Lower lobe of right lung (tissue), 2 donors: Measurements from ENCODE around the gene WBP2. TPM values are rescaled to one million over a fixed set of nuclear protein-coding genes. Genes with fewer than 3 reads are reported as not detected.

Experiments used
- ATAC-seq, 2 donors: fragments of 200-7000 bp; cut with Tn5 transposase; one replicate each; pipeline ENCODE4 v1.9.1; 2020 to 2022; ENCODE audit warnings: mild to moderate bottlenecking in 2 of 2, moderate library complexity in 2 of 2
- DNase-seq: peaks from one replicate; pipeline ENCODE4 v3.0.0-alpha.2; 2020
- H3K27ac ChIP-seq: fragments of 200-600 bp; one replicate; pipeline ENCODE4 v1.8.0; 2022
- H3K27me3 ChIP-seq: fragments of 200-600 bp; one replicate; pipeline ENCODE4 v1.8.0; 2022; ENCODE audit warnings: low read depth
- H3K36me3 ChIP-seq: fragments of 200-600 bp; one replicate; pipeline ENCODE4 v1.8.0; 2022; ENCODE audit warnings: mild to moderate bottlenecking
- H3K4me1 ChIP-seq: fragments of 200-600 bp; one replicate; pipeline ENCODE4 v1.8.0; 2022
- H3K4me3 ChIP-seq: fragments of 200-600 bp; one replicate; pipeline ENCODE4 v1.8.0; 2022; ENCODE audit warnings: mild to moderate bottlenecking
- H3K9me3 ChIP-seq: fragments of 200-600 bp; one replicate; pipeline ENCODE4 v1.8.0; 2022
- intact Hi-C: fragments of 100-400 bp; cut with DNase I; formaldehyde crosslinking; loops from one replicate; pipeline ENCODE4 v1.11.0; 2022
- total RNA-seq: library from RNA; stranded (reverse); fragmentation: NEBNext Ultra II Directional; extraction: Animal tissue kit (Norgen Biotek cat#: 25700); gene quantifications from one replicate; pipeline ENCODE4 v1.2.1, GENCODE V29; 2021
- TF ChIP-seq, protein P1 (sequence below): fragments of 200-600 bp; IDR thresholded peaks from one replicate; pipeline ENCODE4 v1.8.0; 2022; ENCODE audit warnings: antibody characterized with exemption, mild to moderate bottlenecking
- donor health status: DM: no; HTN: yes; CAD: no; lungs with severe emphysema.

Gene WBP2
- total RNA-seq, 1 donor from 2014 or later, result 145 TPM

DNA sequence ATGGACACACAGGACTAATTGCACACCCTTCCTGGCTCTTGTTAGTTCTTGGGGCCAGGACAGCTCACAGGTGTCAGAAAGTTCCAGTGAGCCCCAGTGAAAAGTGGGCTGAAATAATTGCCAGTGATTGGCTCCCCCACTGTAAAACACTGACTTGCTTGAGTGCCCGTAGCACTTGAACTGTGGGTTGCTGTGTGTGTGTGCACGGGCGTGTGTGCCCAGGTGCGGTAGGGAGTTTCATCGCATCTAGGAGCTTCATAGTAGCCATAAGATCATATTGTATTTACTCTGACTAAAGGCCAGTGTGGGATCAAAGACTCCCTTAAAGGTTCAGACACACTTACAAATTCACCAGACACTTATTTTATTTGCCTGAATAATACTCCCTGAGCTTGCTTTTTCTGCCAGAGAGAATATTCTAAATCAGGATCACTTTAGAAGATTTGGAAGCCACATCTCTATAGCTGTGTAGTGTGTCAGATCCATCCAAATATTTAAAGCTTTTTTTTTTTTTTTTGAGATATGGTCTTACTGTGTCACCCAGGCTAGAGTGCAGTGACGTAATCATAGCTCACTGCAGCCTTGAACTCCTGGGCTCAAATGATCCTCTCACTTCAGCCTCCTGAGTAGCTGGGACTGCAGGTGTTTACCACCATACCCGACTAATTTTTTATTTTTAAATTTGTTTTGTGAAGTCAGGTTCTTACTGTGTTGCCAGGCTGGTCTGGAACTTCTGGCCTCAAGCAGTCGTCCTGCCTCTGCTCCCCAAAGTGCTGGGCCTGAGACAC lies 59.1 kb downstream of the WBP2 start:
- TF ChIP-seq, protein P1, sequence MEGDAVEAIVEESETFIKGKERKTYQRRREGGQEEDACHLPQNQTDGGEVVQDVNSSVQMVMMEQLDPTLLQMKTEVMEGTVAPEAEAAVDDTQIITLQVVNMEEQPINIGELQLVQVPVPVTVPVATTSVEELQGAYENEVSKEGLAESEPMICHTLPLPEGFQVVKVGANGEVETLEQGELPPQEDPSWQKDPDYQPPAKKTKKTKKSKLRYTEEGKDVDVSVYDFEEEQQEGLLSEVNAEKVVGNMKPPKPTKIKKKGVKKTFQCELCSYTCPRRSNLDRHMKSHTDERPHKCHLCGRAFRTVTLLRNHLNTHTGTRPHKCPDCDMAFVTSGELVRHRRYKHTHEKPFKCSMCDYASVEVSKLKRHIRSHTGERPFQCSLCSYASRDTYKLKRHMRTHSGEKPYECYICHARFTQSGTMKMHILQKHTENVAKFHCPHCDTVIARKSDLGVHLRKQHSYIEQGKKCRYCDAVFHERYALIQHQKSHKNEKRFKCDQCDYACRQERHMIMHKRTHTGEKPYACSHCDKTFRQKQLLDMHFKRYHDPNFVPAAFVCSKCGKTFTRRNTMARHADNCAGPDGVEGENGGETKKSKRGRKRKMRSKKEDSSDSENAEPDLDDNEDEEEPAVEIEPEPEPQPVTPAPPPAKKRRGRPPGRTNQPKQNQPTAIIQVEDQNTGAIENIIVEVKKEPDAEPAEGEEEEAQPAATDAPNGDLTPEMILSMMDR, result no peak
- no peak for ATAC-seq
- Histone ChIP-seq H3K36me3 (peaks cover 52% of the 10 kb centered on the region), H3K4me3 (no peak overlapping the region), H3K27ac (no peak overlapping the region), H3K27me3 (no peaks in the 10 kb centered on the region), H3K9me3 (no peaks in the 10 kb centered on the region), H3K4me1 (no peaks in the 10 kb centered on the region)
- intact Hi-C loops, result no loop called here
- DNase-seq, result peak; percentile 4

Other genes with a start within 250 kb of the WBP2 start
- 2.7 TPM for gene SMIM5, start 221.9 kb downstream of the WBP2 start, total RNA-seq
- gene RECQL5, start 188.2 kb downstream of the WBP2 start, total RNA-seq, result 39.4 TPM
- gene SAP30BP, start 188.0 kb downstream of the WBP2 start, total RNA-seq, result 73.0 TPM
- 34.7 TPM for gene ITGB4, start 133.9 kb downstream of the WBP2 start, total RNA-seq
- 34.0 TPM for gene GALK1, start 90.1 kb downstream of the WBP2 start, total RNA-seq
- 31.1 TPM for gene UNK, start 70.5 kb downstream of the WBP2 start, total RNA-seq
- gene UNC13D, start 10.9 kb downstream of the WBP2 start, total RNA-seq, result 118 TPM
- 21.0 TPM for gene TRIM47, start 23.2 kb upstream of the WBP2 start, total RNA-seq
- 32.4 TPM for gene TRIM65, start 41.6 kb upstream of the WBP2 start, total RNA-seq
- 68.9 TPM for gene MRPL38, start 49.5 kb upstream of the WBP2 start, total RNA-seq
- 13.1 TPM for gene FBF1, start 85.7 kb upstream of the WBP2 start, total RNA-seq
- gene ACOX1, start 123.8 kb upstream of the WBP2 start, total RNA-seq, result 67.1 TPM
- 14.6 TPM for gene TEN1, start 123.9 kb upstream of the WBP2 start, total RNA-seq
- 8.4 TPM for gene CDK3, start 145.5 kb upstream of the WBP2 start, total RNA-seq
- gene EVPL, start 172.0 kb upstream of the WBP2 start, total RNA-seq, result 36.8 TPM
- gene SRP68, start 217.2 kb upstream of the WBP2 start, total RNA-seq, result 65.0 TPM
- gene GALR2, start 219.4 kb upstream of the WBP2 start, total RNA-seq, result not detected
- not detected for gene ZACN, start 223.8 kb upstream of the WBP2 start, total RNA-seq
- gene EXOC7, start 248.5 kb upstream of the WBP2 start, total RNA-seq, result 118 TPM